Activated CD4-positive, alpha-beta T cell treated with anti-CD3 and anti-CD28 coated beads, Interleukin-2, amount 50 U/mL, for 48 hours (primary cell): ENCODE measurements around the gene PABPC1L2A.
"Not testable (repeated sequence)": the region's sequence is repeated elsewhere in the genome, so short reads cannot be mapped to it uniquely, and the experiment has no call there.

Experiments
- DNase-seq, 2 experiments: peaks; one replicate each; pipeline ENCODE4 v3.0.0-alpha.2; 2020

The PABPC1L2A gene

DNA sequence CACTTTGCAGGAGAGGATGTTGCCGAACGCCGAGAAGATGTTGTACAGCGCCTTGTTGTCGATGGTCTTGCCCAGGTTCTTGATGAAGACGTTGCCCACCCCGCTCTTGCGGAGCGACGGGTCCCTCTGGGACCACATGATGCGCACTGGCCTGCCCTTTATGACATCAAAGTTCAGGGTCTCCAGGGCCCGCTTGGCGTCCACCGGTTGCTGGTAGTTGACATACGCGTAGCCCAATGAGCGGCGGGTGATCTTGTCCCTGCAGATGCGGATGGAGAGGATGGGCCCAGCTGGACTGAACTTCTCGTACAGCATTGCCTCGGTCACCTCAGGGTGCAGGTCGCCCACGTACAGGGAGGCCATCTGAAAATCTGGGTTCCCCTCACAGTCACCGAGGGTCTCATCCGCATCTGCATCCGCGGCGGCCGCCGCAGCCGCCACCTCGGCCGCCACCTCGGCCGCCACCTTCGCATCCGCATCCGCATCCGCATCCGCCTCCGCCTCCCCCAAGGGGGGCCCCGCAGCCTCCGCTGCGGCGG, at the start of gene PABPC1L2A:
Gene PABPC1L2A (minus strand): TSS at position 489 of the 539 bp plus-strand sequence. CDS start 126 bp downstream, at position 363.
- not testable (repeated sequence) for DNase-seq

DNA sequence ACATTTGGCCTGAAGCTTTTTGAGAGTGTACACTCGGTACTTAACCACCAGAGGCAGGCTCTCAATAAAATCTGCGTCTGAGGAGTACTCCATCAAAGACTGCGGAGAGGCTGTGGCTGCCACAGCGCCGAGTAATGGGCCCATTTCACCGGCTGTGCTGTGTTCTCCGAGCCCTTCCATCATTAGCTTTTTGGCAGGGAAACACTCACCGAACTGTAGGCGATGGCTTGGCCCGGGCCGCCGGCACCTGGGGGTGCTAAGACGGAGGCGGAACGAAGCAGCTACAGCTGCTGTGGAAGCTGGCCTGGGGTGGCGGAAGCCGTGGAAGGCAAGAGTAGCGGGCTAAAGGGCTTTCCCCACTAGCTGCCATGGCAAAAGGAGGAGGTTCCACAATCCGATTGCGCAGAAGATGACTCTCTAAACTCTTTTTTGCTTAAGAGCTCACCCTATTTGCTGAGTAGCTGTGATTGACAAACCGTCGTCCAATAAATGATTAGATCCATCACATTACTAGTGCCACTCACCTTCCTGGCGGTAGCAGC, 48.5 kb upstream of the PABPC1L2A start:
- DNase-seq: peak; percentile 1 to 2

- no peak for DNase-seq
Observed at GRCh38 chrX:73126240-73126639, 46.9 kb upstream of the PABPC1L2A start.

GRCh38 chrX:73099505-73099904, 20.2 kb upstream of the PABPC1L2A start:
- not testable (repeated sequence) for DNase-seq

GRCh38 chrX:73086766-73087165, 7.5 kb upstream of the PABPC1L2A start:
- DNase-seq: not testable (repeated sequence)

DNA sequence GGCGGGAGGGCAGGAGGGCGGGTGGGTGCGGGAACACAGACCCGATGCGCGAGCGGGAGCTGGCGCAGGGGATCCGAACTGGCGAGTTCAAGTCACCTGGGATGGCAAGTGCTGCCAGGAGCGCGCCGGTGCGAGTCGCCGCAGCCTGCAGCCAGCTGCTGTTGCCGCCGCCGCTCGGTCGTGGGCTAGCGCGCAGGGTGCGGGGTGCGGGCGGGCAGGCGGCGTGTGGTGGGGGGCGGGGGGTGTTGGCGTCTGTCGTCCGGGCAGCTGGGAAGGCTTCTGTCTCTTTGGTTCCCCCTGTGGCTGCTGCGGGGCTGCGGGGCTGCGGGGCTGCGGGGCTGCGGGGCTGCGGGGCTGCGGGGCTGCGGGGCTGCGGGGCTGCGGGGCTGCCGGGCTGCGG, 572 bp upstream of the PABPC1L2A start:
- not testable (repeated sequence) for DNase-seq

- not testable (repeated sequence) for DNase-seq
Observed at GRCh38 chrX:73078597-73078996, 715 bp downstream of the PABPC1L2A start.

DNA sequence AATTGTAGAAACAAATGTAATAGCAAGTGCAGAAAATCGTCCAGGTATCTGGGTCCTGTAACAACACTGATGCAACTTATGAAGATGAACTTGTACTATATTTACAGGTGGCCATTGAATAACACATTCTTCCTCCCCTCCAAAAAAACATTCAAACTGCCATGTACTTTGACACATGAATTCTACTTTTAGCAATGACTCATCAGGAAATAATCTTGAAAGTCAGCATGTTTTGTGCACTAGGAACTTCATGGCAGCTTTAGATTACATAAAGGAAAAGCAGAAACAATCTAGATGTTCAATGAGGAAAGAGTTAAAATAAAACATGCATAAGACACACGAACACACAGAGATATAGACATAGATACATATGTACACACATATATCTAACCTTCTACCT, 2.5 kb downstream of the PABPC1L2A start:
- no peak for DNase-seq

DNA sequence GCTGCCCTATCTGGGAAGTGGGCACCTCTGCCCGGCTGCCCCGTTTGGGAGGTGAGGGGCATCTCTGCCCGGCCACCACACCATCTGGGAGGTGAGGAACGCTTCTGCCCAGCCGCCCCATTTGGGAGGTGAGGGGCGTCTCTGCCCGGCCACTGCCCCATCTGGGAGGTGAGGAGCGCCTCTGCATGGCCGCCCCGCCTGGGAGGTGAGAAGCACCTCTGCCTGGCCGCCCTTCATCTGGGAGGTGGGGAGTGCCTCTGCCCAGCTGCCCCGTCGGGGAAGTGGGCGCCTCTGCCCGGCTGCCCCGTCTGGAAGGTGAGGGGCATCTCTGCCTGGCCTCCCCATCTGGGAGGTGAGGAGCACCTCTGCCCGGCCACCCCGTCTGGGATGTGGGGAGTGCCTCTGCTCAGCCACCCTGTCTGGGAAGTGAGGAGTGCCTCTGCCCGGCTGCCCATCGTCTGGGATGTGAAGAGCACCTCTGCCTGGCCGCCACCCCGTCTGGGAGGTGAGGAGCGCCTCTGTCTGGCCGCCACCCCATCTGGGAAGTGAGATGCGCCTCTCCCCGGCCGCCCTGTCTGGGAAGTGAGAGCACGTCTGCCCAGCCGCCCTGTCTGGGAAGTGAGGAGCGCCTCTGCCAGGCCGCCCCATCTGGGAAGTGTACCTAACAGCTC, 9.8 kb downstream of the PABPC1L2A start:
- DNase-seq: no peak

DNA sequence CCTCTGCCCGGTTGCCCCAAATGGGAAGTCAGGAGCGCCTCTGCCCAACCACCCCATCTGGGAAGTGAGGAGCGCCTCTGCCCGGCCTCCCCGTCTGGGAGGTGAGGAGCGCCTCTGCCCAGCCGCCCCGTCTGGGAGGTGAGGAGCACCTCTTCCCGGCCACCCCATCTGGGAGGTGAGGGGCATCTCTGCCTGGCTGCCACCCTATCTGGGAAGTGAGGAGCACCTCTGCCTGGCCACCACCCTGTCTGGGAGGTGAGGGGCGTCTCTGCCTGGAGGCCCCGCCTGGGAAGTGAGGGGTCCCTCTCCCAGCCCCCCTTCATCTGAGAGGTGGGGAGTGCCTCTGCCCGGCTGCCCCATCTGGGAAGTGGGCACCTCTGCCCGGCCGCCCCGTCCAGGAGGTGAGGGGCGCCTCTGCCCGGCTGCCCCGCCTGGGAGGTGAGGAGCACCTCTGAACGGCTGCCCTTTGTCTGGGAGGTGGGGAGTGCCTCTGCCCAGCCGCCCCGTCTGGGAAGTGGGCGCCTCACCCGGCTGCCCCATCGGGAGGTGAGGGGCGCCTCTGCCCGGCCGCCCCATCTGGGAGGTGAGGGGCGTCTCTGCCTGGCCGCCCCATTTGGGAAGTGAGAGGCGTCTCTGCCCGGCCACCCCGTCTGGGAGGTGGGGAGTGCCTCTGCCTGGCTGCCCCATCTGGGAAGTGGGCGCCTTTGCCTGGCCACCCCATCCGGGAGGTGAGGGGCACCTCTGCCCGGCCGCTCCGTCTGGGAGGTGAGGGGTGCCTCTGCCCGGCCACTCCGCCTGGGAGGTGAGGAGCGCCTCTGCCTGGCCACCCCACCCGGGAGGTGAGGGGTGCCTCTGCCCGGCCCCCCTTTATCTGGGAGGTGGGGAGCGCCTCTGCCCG, 10.6 kb downstream of the PABPC1L2A start:
- no peak for DNase-seq

GRCh38 chrX:73067761-73068466, 11.4 kb downstream of the PABPC1L2A start:
- DNase-seq: not testable (repeated sequence)

DNA sequence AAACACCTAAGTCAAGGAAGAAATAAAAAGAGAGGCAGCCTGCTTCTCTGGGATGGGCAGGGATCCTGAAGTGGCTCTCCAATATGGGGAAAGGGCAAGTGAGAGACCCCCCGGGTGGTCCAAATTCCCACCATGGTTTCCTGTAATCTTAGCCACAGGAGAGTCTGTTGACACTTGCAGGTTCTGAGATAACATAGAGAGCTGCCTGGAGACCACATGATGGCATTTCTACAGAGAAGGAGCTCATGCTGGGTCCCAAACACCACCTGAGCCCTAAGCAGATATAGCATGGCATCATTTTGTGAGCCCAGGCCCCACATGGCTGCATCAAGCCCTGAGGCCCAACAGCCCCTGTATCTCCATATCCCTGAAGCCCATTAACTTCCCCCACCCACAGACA, 50.4 kb downstream of the PABPC1L2A start:
- no peak for DNase-seq
